GM23338 (cell line): ENCODE results near the gene SRPK2.

Experiments
- EZH2 ChIP-seq: fragments of 200-600 bp; sonication (generic); IDR thresholded peaks from one replicate; pipeline ENCODE4 v1.8.0; 2017; ENCODE audit warnings: antibody characterized with exemption, mild to moderate bottlenecking, low read depth; ENCODE audit not compliant: unreplicated experiment
- EZH2phosphoT487 ChIP-seq: fragments of 200-600 bp; sonication (generic); IDR thresholded peaks from one replicate; pipeline ENCODE4 v1.8.1; 2018; ENCODE audit warnings: antibody characterized with exemption; ENCODE audit not compliant: unreplicated experiment
- JUNB ChIP-seq: IDR thresholded peaks from one replicate; pipeline ENCODE4 v1.6.1; 2016; ENCODE audit warnings: antibody characterized with exemption; ENCODE audit not compliant: unreplicated experiment
- POLR2AphosphoS5 ChIP-seq: IDR thresholded peaks from 2 replicates; pipeline ENCODE4 v1.6.1; 2016; ENCODE audit warnings: antibody characterized with exemption, low read depth
- TF ChIP-seq, protein P1 (sequence below), 2 experiments: fragments of 200-600 bp in 1 of 2; sonication (generic) in 1 of 2; conservative IDR thresholded peaks; 2 replicates each; pipeline versions ENCODE4 v1.5.1 to v1.6.1; 2016 to 2017; ENCODE audit warnings: antibody characterized with exemption in 2 of 2, low read depth in 2 of 2, mild to moderate bottlenecking in 2 of 2, moderate library complexity in 1 of 2
- TF ChIP-seq, protein P2 (sequence below): fragments of 250-450 bp; sonication (Bioruptor Pico); IDR thresholded peaks from 2 replicates; pipeline ENCODE4 v1.5.0; 2020; ENCODE audit warnings: mild to moderate bottlenecking, moderate library complexity

DNA sequence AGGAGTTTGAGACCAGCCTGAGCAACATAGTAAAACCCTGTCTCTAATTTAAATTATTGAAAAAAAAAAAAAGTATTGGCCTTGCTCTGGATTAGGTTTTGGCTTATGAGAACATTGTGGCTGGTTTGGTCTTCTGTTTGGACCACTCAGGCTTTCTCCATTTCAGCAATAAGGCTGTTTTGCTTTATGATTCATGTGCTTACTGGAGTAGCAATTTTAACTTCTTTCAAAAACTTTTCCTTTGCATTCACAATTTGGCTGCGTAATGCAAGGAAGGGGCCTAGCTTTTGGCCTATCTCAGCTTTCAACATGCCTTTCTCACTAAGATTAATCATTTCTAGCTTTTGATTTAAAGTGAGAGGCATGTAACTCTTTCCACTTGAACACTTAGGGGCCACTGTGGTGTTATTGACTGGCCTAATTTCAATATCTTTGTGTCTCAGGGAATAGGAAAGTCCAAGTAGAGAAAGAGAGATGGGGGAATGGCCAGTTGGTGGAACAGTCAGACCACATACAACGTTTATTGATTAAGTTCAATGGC lies 38.0 kb upstream of the SRPK2 start:
- TF ChIP-seq EZH2 (no peak), JUNB (no peak), EZH2phosphoT487 (no peak), POLR2AphosphoS5 (no peak)
- TF ChIP-seq, protein P1, sequence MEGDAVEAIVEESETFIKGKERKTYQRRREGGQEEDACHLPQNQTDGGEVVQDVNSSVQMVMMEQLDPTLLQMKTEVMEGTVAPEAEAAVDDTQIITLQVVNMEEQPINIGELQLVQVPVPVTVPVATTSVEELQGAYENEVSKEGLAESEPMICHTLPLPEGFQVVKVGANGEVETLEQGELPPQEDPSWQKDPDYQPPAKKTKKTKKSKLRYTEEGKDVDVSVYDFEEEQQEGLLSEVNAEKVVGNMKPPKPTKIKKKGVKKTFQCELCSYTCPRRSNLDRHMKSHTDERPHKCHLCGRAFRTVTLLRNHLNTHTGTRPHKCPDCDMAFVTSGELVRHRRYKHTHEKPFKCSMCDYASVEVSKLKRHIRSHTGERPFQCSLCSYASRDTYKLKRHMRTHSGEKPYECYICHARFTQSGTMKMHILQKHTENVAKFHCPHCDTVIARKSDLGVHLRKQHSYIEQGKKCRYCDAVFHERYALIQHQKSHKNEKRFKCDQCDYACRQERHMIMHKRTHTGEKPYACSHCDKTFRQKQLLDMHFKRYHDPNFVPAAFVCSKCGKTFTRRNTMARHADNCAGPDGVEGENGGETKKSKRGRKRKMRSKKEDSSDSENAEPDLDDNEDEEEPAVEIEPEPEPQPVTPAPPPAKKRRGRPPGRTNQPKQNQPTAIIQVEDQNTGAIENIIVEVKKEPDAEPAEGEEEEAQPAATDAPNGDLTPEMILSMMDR (conservative IDR thresholded peaks at IDR 0.05; ENCODE audit: low read depth in 2 of 2): no peak
- TF ChIP-seq, protein P2, sequence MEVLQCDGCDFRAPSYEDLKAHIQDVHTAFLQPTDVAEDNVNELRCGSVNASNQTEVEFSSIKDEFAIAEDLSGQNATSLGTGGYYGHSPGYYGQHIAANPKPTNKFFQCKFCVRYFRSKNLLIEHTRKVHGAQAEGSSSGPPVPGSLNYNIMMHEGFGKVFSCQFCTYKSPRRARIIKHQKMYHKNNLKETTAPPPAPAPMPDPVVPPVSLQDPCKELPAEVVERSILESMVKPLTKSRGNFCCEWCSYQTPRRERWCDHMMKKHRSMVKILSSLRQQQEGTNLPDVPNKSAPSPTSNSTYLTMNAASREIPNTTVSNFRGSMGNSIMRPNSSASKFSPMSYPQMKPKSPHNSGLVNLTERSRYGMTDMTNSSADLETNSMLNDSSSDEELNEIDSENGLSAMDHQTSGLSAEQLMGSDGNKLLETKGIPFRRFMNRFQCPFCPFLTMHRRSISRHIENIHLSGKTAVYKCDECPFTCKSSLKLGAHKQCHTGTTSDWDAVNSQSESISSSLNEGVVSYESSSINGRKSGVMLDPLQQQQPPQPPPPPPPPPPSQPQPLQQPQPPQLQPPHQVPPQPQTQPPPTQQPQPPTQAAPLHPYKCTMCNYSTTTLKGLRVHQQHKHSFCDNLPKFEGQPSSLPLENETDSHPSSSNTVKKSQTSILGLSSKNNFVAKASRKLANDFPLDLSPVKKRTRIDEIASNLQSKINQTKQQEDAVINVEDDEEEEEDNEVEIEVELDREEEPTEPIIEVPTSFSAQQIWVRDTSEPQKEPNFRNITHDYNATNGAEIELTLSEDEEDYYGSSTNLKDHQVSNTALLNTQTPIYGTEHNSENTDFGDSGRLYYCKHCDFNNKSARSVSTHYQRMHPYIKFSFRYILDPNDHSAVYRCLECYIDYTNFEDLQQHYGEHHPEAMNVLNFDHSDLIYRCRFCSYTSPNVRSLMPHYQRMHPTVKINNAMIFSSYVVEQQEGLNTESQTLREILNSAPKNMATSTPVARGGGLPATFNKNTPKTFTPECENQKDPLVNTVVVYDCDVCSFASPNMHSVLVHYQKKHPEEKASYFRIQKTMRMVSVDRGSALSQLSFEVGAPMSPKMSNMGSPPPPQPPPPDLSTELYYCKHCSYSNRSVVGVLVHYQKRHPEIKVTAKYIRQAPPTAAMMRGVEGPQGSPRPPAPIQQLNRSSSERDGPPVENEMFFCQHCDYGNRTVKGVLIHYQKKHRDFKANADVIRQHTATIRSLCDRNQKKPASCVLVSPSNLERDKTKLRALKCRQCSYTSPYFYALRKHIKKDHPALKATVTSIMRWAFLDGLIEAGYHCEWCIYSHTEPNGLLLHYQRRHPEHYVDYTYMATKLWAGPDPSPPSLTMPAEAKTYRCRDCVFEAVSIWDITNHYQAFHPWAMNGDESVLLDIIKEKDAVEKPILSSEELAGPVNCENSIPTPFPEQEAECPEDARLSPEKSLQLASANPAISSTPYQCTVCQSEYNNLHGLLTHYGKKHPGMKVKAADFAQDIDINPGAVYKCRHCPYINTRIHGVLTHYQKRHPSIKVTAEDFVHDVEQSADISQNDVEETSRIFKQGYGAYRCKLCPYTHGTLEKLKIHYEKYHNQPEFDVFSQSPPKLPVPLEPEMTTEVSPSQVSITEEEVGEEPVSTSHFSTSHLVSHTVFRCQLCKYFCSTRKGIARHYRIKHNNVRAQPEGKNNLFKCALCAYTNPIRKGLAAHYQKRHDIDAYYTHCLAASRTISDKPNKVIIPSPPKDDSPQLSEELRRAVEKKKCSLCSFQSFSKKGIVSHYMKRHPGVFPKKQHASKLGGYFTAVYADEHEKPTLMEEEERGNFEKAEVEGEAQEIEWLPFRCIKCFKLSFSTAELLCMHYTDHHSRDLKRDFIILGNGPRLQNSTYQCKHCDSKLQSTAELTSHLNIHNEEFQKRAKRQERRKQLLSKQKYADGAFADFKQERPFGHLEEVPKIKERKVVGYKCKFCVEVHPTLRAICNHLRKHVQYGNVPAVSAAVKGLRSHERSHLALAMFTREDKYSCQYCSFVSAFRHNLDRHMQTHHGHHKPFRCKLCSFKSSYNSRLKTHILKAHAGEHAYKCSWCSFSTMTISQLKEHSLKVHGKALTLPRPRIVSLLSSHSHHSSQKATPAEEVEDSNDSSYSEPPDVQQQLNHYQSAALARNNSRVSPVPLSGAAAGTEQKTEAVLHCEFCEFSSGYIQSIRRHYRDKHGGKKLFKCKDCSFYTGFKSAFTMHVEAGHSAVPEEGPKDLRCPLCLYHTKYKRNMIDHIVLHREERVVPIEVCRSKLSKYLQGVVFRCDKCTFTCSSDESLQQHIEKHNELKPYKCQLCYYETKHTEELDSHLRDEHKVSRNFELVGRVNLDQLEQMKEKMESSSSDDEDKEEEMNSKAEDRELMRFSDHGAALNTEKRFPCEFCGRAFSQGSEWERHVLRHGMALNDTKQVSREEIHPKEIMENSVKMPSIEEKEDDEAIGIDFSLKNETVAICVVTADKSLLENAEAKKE: no peak
